ENCODE measurements around the gene ADAMTS4. TPM values are rescaled to one million over a fixed set of nuclear protein-coding genes. Genes with fewer than 3 reads are reported as not detected.

The ADAMTS4 gene
- total and polyA plus RNA-seq, 2 donors (not counting 3 experiments of a cell fraction or from before 2014, with no cell fraction given), result 2.5 to 13.6 TPM

GRCh38 chr1:161233102-161233501 lies 34.2 kb upstream of the ADAMTS4 start:
- TF ChIP-seq CTCF (IDR thresholded peaks at IDR 0.05; ENCODE audit: extremely low read depth in 1 of 2, insufficient read depth in 1 of 2, low read depth in 1 of 2, low read length in 2 of 2) (no peak), GATA2 (IDR thresholded peaks at IDR 0.05; ENCODE audit: insufficient read depth, insufficient read length, low read depth, low read length) (no peak), MAX (IDR thresholded peaks at IDR 0.05; ENCODE audit: insufficient read depth, insufficient read length) (no peak), POLR2AphosphoS5 (IDR thresholded peaks at IDR 0.05; ENCODE audit: insufficient read depth, low read depth, low read length) (no peak), FOS (IDR thresholded peaks at IDR 0.05; ENCODE audit: borderline replicate concordance, insufficient read depth, low read length) (no peak), POLR2A (IDR thresholded peaks at IDR 0.05; ENCODE audit: low read depth, low read length) (no peak), EZH2 (IDR thresholded peaks at IDR 0.05; ENCODE audit: borderline replicate concordance, low read depth, low read length, severe bottlenecking) (no peak), JUN (IDR thresholded peaks at IDR 0.05; ENCODE audit: borderline replicate concordance, insufficient read depth, insufficient read length, low read depth) (no peak), MYC (IDR thresholded peaks at IDR 0.05; ENCODE audit: low read depth, low read length) (no peak)
- no peak overlapping the region for H3K4me3 ChIP-seq (replicated peaks in 1 of 3; ENCODE audit: insufficient read depth in 1 of 3, low read depth in 1 of 3, low read length in 3 of 3)
- H3K9ac ChIP-seq (replicated peaks; ENCODE audit: extremely low read depth, insufficient read depth, low read length), result no peak overlapping the region
- H3K27ac ChIP-seq (ENCODE audit: insufficient read depth, low read depth, low read length), result no peak overlapping the region
- H4K20me1 ChIP-seq (replicated peaks; ENCODE audit: control insufficient read depth, extremely low read depth, insufficient read depth, low read length), result no peaks in the 10 kb centered on the region
- DNase-seq (ENCODE audit: low read depth, low spot score) (no peak), FAIRE-seq (no peak)
- no peak overlapping the region for H3K4me2 ChIP-seq (ENCODE audit: insufficient read depth, low read length)
- intact Hi-C loops (cut with micrococcal nuclease), result no loop called here
- H3K9me3 ChIP-seq (replicated peaks; ENCODE audit: control insufficient read depth, insufficient read depth, low read length), result no peaks in the 10 kb centered on the region
- H3K27me3 ChIP-seq (ENCODE audit: control insufficient read depth in 2 of 2, insufficient read depth in 2 of 2, low read length in 2 of 2), result peaks cover 1 to 3% of the 10 kb centered on the region in 2 experiments
- peaks cover 10% of the 10 kb centered on the region in 2 experiments for H3K36me3 ChIP-seq (ENCODE audit: control insufficient read depth in 2 of 2, extremely low read depth in 1 of 2, insufficient read depth in 2 of 2, low read length in 2 of 2)
- POLR2A ChIA-PET, result no interaction called here
- H3K9me1 ChIP-seq (replicated peaks; ENCODE audit: control insufficient read depth, extremely low read depth, insufficient read depth, low read length), result no peaks in the 10 kb centered on the region
- peaks cover under 1% of the 10 kb centered on the region for H3K4me1 ChIP-seq (ENCODE audit: control insufficient read depth, extremely low read depth, insufficient read depth, low read length)
- H2AFZ ChIP-seq (ENCODE audit: low read depth, low read length), result no peak overlapping the region
- dilution Hi-C loops (cut with MboI; ENCODE audit: extremely low pct_ligation_motif_present, low sequenced_read_pairs), result no loop called here
- no peaks in the 10 kb centered on the region for H3K79me2 ChIP-seq (ENCODE audit: control insufficient read depth, insufficient read depth, low read length)
- BruUV-seq (replicated peaks), result no TSS peak
- CTCF ChIA-PET, result interaction anchor here (1.9 to 4.5 kb wide), 2 partner anchors 58 to 141 kb away, joined by 6 to 39 read pairs; no protein-coding TSS in a partner anchor

Data from endothelial cell of umbilical vein (primary cell).